Adrenal gland (tissue), 5 donors: ENCODE measurements around the gene YTHDF1.

Source experiments
- POLR2A ChIP-seq, 2 donors: fragments of 450-650 bp; IDR thresholded peaks; one replicate each; pipeline ENCODE4 v1.6.1; 2017; ENCODE audit warnings: antibody characterized with exemption in 2 of 2, mild to moderate bottlenecking in 2 of 2, moderate library complexity in 1 of 2
- TF ChIP-seq, protein P1 (sequence below), 6 experiments: fragments of 450-650 bp in 4 of 6; fragments of 200-600 bp in 2 of 6; sonication (generic) in 1 of 6; IDR thresholded peaks; 1 replicate in 5 of 6; 2 replicates in 1 of 6; pipeline versions ENCODE4 v1.5.1 to v1.8.0; 2016 to 2021; ENCODE audit warnings: antibody characterized with exemption in 6 of 6, mild to moderate bottlenecking in 2 of 6, moderate library complexity in 1 of 6
- donor health status: DM: no; HTN: no; CAD: no.

- TF ChIP-seq, protein P1, sequence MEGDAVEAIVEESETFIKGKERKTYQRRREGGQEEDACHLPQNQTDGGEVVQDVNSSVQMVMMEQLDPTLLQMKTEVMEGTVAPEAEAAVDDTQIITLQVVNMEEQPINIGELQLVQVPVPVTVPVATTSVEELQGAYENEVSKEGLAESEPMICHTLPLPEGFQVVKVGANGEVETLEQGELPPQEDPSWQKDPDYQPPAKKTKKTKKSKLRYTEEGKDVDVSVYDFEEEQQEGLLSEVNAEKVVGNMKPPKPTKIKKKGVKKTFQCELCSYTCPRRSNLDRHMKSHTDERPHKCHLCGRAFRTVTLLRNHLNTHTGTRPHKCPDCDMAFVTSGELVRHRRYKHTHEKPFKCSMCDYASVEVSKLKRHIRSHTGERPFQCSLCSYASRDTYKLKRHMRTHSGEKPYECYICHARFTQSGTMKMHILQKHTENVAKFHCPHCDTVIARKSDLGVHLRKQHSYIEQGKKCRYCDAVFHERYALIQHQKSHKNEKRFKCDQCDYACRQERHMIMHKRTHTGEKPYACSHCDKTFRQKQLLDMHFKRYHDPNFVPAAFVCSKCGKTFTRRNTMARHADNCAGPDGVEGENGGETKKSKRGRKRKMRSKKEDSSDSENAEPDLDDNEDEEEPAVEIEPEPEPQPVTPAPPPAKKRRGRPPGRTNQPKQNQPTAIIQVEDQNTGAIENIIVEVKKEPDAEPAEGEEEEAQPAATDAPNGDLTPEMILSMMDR (IDR thresholded peaks at IDR 0.05), result no peak
- TF ChIP-seq POLR2A (IDR thresholded peaks at IDR 0.05), result no peak
Observed at GRCh38 chr20:63228806-63229205, 12.9 kb upstream of the YTHDF1 start.
